ENCODE measurements around the gene ESF1.
"Not testable (repeated sequence)": the region's sequence is repeated elsewhere in the genome, so short reads cannot be mapped to it uniquely, and the experiment has no call there.

ESF1 gene

DNA sequence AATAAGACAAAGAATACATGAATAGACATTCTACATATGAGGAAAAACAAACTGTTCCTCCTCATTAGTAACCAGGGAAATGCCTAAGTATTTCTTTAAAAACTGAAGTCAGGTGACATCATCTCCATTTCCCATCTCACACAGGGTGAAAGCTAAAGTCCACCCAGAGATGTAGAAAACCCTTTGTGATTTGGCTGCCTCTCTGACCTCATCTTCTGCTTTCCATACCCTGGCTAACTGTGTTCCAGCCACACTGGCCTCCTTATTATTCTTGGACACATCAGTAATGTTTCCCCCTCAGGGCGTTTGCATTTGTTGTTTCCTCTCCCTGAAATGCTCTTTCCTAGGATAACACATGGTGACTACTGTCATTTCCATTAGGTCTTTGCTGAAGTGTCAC lies 40.4 kb downstream of the ESF1 start:
- H3K4me1 Mint-ChIP-seq (ENCODE audit: low read depth in 2 of 2), result peaks cover 0 to 1% of the 10 kb centered on the region in 2 donors
- no peak overlapping the region for H3K4me3 Mint-ChIP-seq
- no peaks in the 10 kb centered on the region for H3K27me3 Mint-ChIP-seq
- no peak for DNase-seq
- peaks cover 8% of the 10 kb centered on the region for H3K36me3 Mint-ChIP-seq (ENCODE audit: insufficient read depth)
- ATAC-seq (replicated peaks), result no peak
- H3K27ac Mint-ChIP-seq, result peak overlapping the region in 1 of 2 donors; percentile 36
- peaks cover 4 to 9% of the 10 kb centered on the region in 2 donors for H3K9me3 Mint-ChIP-seq

DNA sequence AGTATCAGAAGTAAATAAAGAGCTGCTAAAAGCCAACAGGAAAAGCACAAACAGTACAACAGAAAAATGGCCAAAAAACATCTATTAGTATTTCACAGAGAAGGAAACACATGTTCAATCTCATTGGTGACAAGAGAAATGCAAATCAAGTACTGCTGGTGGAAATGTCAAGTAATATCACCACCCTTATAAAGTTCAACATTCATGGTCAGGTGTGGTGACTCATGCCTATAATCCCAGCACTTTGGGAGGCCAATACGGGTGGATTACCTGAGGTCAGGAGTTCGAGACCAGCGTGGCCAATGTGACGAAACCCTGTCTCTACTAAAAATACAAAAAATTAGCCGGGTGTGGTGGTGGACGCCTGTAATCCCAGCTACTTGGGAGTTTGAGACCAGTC lies 42.8 kb downstream of the ESF1 start:
- Mint-ChIP-seq H3K9me3 (peaks cover 4 to 9% of the 10 kb centered on the region in 2 donors), H3K36me3 (ENCODE audit: insufficient read depth) (peaks cover 3% of the 10 kb centered on the region), H3K27ac (no peak overlapping the region), H3K27me3 (no peaks in the 10 kb centered on the region), H3K4me1 (ENCODE audit: low read depth in 2 of 2) (peaks cover 0 to 1% of the 10 kb centered on the region in 2 donors), H3K4me3 (no peak overlapping the region)
- DNase-seq, result no peak
- no peak for ATAC-seq (replicated peaks)

DNA sequence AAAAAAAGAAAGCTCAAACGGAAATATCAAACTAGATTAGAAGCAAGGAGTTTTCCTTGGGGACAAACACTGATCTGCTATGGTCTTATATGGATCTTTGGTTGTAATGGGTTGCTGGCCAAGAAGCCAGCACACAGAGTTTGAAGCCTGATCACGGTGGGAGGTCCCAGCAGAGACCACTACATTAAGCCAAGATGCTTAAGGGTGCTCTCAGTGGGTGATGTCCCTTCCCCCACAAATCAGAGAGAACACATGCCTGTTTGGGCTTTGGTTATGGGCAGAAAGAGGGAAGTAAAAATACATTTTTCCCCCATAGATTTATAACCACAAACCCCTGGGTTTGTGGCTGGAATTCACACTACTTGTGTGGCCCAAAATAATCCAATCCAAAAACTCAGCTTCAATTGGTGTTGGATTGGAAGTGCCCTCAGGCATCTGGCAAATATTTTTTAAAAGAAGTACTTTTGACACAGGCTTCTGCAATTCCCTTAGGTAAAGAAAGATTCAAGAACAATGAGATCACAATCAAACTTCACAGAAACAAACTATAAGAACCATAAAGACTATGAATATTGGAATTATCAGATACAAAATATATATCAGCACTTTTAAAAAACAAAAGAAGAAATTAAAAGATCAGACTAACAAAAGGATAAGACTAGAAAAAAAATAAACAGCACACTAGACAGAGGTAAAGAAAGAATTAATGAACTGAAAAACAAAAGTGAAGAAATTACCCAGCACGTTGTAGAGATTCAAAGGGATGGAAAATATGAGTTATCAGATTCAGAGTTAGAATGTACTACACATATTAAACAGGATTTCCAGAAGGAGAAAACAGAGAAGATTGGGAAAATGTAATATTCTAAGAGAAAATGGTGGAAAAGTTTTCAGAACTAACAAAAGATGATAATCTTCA lies 44.7 kb downstream of the ESF1 start:
- H3K4me3 Mint-ChIP-seq, result no peak overlapping the region
- no peak for ATAC-seq (replicated peaks)
- H3K27me3 Mint-ChIP-seq, result no peaks in the 10 kb centered on the region
- peaks cover 0 to 1% of the 10 kb centered on the region in 2 donors for H3K4me1 Mint-ChIP-seq (ENCODE audit: low read depth in 2 of 2)
- peaks cover 4 to 9% of the 10 kb centered on the region in 2 donors for H3K9me3 Mint-ChIP-seq
- DNase-seq, result no peak
- no peak overlapping the region for H3K27ac Mint-ChIP-seq
- H3K36me3 Mint-ChIP-seq (ENCODE audit: insufficient read depth), result peaks cover 4% of the 10 kb centered on the region

DNA sequence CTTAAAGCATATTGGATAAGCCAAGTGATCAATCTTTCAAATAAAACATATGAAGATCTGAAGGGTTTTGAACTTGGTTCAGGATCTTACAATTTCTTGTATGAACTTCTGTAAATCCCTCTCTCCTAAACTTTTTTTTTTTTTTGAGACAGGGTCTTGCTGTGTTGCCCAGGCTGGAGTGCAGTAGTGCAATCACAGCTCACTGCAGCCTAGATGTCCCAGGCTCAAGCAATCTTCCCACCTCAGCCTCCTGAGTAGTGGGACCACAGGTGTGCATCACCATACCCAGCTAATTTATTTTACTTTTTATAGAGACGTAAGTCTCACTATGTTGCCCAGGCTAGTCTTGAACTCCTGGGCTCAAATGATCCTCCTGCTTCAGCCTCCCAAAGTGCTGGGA lies 46.5 kb downstream of the ESF1 start:
- not testable (repeated sequence) for ATAC-seq (replicated peaks); DNase-seq; H3K4me3 Mint-ChIP-seq; H3K4me1 Mint-ChIP-seq (ENCODE audit: low read depth in 2 of 2); H3K27me3 Mint-ChIP-seq; H3K27ac Mint-ChIP-seq; H3K9me3 Mint-ChIP-seq
- peaks cover 10% of the 10 kb centered on the region for H3K36me3 Mint-ChIP-seq (ENCODE audit: insufficient read depth)

DNA sequence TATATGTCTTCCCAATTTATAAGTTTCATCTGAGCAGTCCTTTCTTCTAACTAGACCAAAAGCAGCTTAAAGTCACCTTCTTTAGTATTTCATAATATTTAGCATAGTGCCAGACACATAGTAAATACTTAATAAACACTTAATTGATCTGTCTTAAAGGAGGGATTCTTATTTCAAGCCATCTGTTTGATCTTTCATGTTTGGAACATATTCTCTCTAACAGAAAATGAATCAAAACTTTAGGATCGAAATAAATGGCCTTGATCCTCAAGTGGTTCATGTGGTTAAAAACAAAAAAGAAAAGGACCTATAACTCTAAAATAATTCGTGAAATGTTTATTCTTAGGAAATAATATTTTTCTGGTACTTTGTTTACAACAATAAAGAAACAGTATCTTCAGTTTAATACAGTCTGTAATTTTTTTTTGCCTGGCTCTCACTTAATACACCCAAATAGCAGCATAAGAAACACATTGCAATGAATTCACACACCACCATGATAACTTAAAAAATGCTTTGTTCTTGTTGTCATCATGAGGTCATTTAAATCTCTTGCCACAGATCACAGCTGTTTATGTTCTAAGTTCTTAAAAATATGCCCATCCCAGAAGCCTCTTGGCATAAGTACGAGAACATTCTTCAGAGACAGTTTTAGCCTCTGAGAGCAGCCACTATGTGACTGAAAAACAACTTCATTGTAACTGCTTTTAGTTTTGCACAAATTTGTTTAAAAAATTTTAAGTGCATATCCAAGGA lies 48.1 kb downstream of the ESF1 start:
- DNase-seq (no peak), ATAC-seq (replicated peaks) (no peak)
- no peaks in the 10 kb centered on the region for H3K4me1 Mint-ChIP-seq (ENCODE audit: low read depth in 2 of 2)
- H3K27me3 Mint-ChIP-seq, result no peaks in the 10 kb centered on the region
- H3K36me3 Mint-ChIP-seq (ENCODE audit: insufficient read depth), result peaks cover 14% of the 10 kb centered on the region
- no peak overlapping the region for H3K27ac Mint-ChIP-seq
- peaks cover 4 to 9% of the 10 kb centered on the region in 2 donors for H3K9me3 Mint-ChIP-seq
- H3K4me3 Mint-ChIP-seq, result no peak overlapping the region

DNA sequence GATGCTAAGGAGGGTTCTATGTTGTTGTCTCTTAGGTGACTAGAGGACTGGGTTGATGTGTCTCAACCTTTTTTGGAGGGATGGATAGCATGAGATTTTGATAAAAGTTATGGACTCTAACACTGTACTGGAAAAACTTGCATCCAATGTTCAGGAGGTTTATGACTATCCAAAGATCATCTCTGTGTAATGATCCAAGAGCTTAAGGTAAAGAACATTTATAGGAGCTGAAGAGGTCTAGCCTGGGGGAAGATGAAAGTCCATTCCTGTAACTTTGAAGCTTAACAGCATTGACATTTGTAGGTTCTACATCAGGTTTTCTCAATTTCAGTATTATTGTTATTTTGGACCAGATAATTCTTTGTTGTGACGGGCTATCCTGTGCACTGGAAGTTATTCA lies 48.9 kb downstream of the ESF1 start:
- peaks cover 2 to 3% of the 10 kb centered on the region in 2 donors for H3K9me3 Mint-ChIP-seq
- ATAC-seq (replicated peaks), result no peak
- H3K4me1 Mint-ChIP-seq (ENCODE audit: low read depth in 2 of 2), result no peaks in the 10 kb centered on the region
- no peaks in the 10 kb centered on the region for H3K27me3 Mint-ChIP-seq
- H3K36me3 Mint-ChIP-seq (ENCODE audit: insufficient read depth), result peaks cover 20% of the 10 kb centered on the region
- H3K27ac Mint-ChIP-seq, result no peak overlapping the region
- no peak for DNase-seq
- H3K4me3 Mint-ChIP-seq, result no peak overlapping the region

DNA sequence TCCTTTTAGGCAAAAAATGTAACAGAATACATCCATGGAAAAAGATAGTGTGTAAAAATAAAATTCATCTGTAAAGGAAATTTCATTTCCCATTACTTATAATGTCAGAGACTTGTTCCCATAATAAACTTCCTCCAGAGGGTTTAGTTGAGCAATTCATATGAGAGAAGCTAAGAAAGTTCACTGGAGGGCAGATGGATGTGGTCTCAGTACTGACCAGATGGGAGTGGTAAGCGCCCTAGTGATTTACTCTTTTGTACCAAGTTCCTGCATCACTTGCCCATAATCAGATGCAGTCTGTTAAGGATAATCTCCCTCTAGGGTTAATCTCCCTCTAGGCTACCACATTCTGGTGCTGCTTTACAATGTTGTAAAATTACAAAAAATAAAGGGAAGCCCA lies 61.7 kb downstream of the ESF1 start:
- DNase-seq (no peak), ATAC-seq (replicated peaks) (no peak)
- no peaks in the 10 kb centered on the region for H3K27me3 Mint-ChIP-seq
- no peak overlapping the region for H3K27ac Mint-ChIP-seq
- no peaks in the 10 kb centered on the region for H3K4me1 Mint-ChIP-seq (ENCODE audit: low read depth in 2 of 2)
- peaks cover 4% of the 10 kb centered on the region for H3K36me3 Mint-ChIP-seq (ENCODE audit: insufficient read depth)
- no peaks in the 10 kb centered on the region for H3K9me3 Mint-ChIP-seq
- H3K4me3 Mint-ChIP-seq, result no peak overlapping the region

DNA sequence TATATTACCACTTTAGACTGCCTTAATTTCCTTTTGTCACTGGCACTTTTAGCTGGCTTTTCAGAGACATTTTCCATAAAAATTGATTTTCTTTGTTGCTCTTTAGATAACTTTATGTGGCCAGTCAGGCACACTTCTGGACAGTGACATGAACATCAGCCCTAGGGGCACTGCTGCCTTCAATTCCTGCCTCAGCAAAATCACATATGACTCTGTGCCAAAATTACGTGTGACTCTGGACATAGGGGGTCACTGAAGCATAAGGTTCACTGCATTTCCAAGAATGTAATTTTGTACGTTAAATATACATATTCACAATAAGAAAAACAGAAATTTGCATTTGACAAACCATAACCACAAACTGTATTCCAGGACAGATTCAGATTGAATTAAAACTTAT lies 66.5 kb downstream of the ESF1 start:
- peaks cover 45% of the 10 kb centered on the region for H3K36me3 Mint-ChIP-seq (ENCODE audit: insufficient read depth)
- no peak for DNase-seq
- H3K9me3 Mint-ChIP-seq, result no peaks in the 10 kb centered on the region
- no peaks in the 10 kb centered on the region for H3K27me3 Mint-ChIP-seq
- H3K4me1 Mint-ChIP-seq (ENCODE audit: low read depth in 2 of 2), result no peaks in the 10 kb centered on the region
- ATAC-seq (replicated peaks), result no peak
- no peak overlapping the region for H3K27ac Mint-ChIP-seq
- H3K4me3 Mint-ChIP-seq, result no peak overlapping the region

DNA sequence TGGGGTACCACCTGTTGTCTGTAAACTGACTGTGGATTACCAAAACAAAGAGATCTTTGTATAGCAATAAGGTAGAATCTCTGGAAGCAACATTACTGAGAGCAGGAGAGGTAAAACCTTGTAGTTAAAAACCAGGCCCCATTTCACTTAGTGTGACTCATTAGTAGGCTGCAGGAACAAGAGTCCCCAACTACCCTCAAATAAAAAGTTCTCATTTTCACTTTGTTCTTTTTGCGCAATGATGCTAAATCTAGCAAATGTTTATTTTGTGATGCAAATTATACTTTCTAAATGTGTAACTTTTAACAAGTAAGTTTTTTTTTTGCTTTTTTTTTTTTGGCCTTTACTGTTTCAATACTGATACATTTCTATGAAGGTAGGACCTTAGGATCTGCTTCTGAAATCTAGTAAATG lies 67.1 kb downstream of the ESF1 start:
- H3K4me3 Mint-ChIP-seq, result no peak overlapping the region
- ATAC-seq (replicated peaks) (no peak), DNase-seq (no peak)
- no peaks in the 10 kb centered on the region for H3K4me1 Mint-ChIP-seq (ENCODE audit: low read depth in 2 of 2)
- no peaks in the 10 kb centered on the region for H3K9me3 Mint-ChIP-seq
- H3K36me3 Mint-ChIP-seq (ENCODE audit: insufficient read depth), result peaks cover 45% of the 10 kb centered on the region
- H3K27me3 Mint-ChIP-seq, result no peaks in the 10 kb centered on the region
- no peak overlapping the region for H3K27ac Mint-ChIP-seq

DNA sequence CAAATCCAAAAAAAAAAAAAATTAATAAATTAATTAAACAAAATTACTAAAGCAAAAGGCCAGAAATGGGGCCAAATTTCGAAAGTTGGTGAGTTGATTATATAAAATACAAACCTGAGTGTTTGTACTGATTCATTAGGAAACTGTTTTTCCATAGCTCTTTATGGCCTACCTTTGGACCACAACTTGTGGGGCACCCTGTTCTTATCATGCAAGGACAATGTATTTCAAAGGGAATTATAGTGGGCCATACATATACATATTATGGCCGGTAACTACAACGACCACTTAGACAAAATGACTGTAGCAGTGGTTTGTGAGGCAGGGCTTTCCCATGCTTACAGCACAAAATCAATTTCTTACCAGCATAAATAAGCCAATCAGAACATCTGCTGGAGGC lies 69.5 kb downstream of the ESF1 start:
- H3K9me3 Mint-ChIP-seq, result no peaks in the 10 kb centered on the region
- H3K4me3 Mint-ChIP-seq, result no peak overlapping the region
- H3K4me1 Mint-ChIP-seq (ENCODE audit: low read depth in 2 of 2), result no peaks in the 10 kb centered on the region
- H3K36me3 Mint-ChIP-seq (ENCODE audit: insufficient read depth), result peaks cover 49% of the 10 kb centered on the region
- H3K27ac Mint-ChIP-seq, result no peak overlapping the region
- DNase-seq, result no peak
- H3K27me3 Mint-ChIP-seq, result no peaks in the 10 kb centered on the region
- ATAC-seq (replicated peaks), result no peak

DNA sequence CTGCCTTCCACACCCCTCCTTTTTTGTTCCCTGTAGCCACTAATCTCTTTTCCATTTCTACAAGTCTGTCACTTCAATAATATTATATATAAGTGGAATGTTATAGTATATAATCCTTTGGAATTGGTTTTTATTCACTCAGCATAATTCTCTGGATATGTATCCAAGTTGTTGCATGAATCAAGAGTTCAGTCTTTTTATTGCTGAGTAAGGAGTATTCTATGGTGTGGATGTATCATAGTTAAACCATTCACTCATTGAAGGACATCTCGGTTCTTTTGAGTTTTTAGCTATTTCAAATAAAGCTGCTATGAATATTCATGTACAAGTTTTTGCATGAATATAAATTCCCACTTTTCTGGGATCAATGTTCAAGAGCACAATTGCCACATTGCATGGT lies 76.5 kb downstream of the ESF1 start:
- Mint-ChIP-seq H3K4me1 (ENCODE audit: low read depth in 2 of 2) (no peaks in the 10 kb centered on the region), H3K4me3 (no peak overlapping the region), H3K27me3 (peaks cover 0 to under 1% of the 10 kb centered on the region in 2 donors), H3K9me3 (peaks cover 0 to 2% of the 10 kb centered on the region in 2 donors), H3K36me3 (ENCODE audit: insufficient read depth) (peaks cover 5% of the 10 kb centered on the region), H3K27ac (no peak overlapping the region)
- no peak for DNase-seq
- no peak for ATAC-seq (replicated peaks)

DNA sequence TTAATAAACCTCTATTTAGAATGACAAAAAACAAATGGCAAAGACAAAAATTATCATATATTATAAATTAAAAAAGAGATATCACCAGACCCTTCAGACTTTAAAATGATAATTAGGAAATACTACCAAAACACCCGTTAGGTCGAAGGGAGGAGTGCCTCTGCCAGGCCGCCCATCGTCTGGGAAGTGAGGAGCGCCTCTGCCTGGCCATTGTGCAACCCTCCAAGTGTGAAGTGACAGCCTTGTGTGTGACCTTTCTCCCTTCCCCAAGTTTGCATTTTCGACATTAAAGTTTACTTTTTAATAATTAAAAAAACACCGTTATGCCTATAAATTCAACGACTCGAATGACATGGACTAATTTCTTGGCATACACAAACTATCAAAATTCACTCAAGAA lies 81.5 kb downstream of the ESF1 start:
- Mint-ChIP-seq H3K4me3 (no peak overlapping the region), H3K27me3 (peaks cover 11 to 14% of the 10 kb centered on the region in 2 donors), H3K36me3 (ENCODE audit: insufficient read depth) (no peaks in the 10 kb centered on the region), H3K27ac (no peak overlapping the region), H3K9me3 (no peaks in the 10 kb centered on the region), H3K4me1 (ENCODE audit: low read depth in 2 of 2) (no peaks in the 10 kb centered on the region)
- ATAC-seq (replicated peaks), result no peak
- no peak for DNase-seq

DNA sequence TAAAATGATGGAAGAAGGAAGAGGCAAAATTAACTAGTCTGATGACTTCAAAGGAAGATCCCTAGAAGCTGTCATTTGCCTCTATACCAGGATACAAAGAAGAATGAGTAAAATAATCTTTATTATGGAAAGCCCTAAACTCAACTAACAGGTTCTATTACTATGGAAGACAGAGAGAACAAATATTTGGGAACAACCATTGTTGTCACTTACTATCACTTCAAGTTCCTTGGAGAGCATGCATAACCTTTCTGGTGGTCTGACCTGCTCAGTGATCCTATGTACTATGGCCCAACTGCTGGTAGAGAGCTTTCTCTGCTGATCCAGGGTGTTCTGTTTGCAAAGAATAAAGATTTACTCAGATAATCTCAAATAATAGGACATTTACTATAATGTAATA lies 83.2 kb downstream of the ESF1 start:
- no peaks in the 10 kb centered on the region for H3K9me3 Mint-ChIP-seq
- peaks cover 18 to 22% of the 10 kb centered on the region in 2 donors for H3K27me3 Mint-ChIP-seq
- no peaks in the 10 kb centered on the region for H3K4me1 Mint-ChIP-seq (ENCODE audit: low read depth in 2 of 2)
- ATAC-seq (replicated peaks) (no peak), DNase-seq (no peak)
- no peak overlapping the region for H3K27ac Mint-ChIP-seq
- H3K4me3 Mint-ChIP-seq, result no peak overlapping the region
- peaks cover 3% of the 10 kb centered on the region for H3K36me3 Mint-ChIP-seq (ENCODE audit: insufficient read depth)

DNA sequence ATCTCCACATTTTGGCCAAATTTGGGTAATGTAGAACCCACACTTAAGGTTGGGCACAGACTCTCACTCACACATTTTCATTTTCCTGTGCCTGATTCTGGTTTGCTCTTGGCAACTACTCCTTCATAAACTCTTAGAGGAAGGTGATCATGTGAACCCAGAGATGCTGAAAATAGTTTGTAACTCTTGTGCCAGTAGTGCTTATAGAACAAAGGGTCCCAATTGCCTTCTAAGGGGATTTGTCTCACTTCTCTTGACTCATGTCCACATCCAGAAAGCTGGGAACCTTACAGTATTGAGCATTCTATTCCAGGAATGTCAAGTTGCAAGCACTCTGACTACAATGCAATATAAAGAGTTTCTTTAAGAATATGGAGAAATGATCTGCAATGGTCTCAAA lies 84.0 kb downstream of the ESF1 start:
- no peak overlapping the region for H3K4me3 Mint-ChIP-seq
- no peak for ATAC-seq (replicated peaks)
- H3K36me3 Mint-ChIP-seq (ENCODE audit: insufficient read depth), result peaks cover 3% of the 10 kb centered on the region

More for the DNA sequence above, 84.0 kb downstream of the ESF1 start:
- no peak for DNase-seq
- Mint-ChIP-seq H3K4me1 (ENCODE audit: low read depth in 2 of 2) (no peaks in the 10 kb centered on the region), H3K27me3 (peaks cover 21 to 29% of the 10 kb centered on the region in 2 donors), H3K9me3 (no peaks in the 10 kb centered on the region), H3K27ac (no peak overlapping the region)
